Stomach (tissue), 9 donors: ENCODE data around the gene KLHL28. TPM values are rescaled to one million over a fixed set of nuclear protein-coding genes. Genes with fewer than 3 reads are reported as not detected.

Experiments used
- DNase-seq, 2 donors: peaks; one replicate each; pipeline versions ENCODE4 v3.0.0 to v3.0.0-alpha.2; 2013 to 2019
- H3K27ac ChIP-seq, 5 donors: fragments of 200-600 bp in 4 of 5; sonication (generic) in 4 of 5; one replicate each; pipeline ENCODE4 v1.5.1; 2013 to 2019; ENCODE audit warnings: mild to moderate bottlenecking in 1 of 5, moderate library complexity in 1 of 5
- H3K27me3 ChIP-seq, 3 donors: fragments of 200-600 bp; sonication (generic); one replicate each; pipeline ENCODE4 v1.5.1; 2017 to 2019; ENCODE audit warnings: mixed run types in 1 of 3
- H3K36me3 ChIP-seq, 4 donors: fragments of 200-600 bp; sonication (generic); 1 replicate in 3 of 4; 2 replicates in 1 of 4; pipeline ENCODE4 v1.5.1; 2016 to 2019
- H3K4me1 ChIP-seq, 4 donors: fragments of 200-600 bp; sonication (generic); one replicate each; pipeline ENCODE4 v1.5.1; 2016 to 2019
- H3K4me3 ChIP-seq, 4 donors: fragments of 200-600 bp; sonication (generic) in 3 of 4; one replicate each; pipeline ENCODE4 v1.5.1; 2016 to 2019; ENCODE audit warnings: mild to moderate bottlenecking in 1 of 4
- H3K9me3 ChIP-seq, 4 donors: fragments of 200-600 bp; sonication (generic); one replicate each; pipeline ENCODE4 v1.5.1; 2016 to 2019
- CTCF ChIP-seq, 7 experiments: fragments of 450-650 bp in 4 of 7; fragments of 200-600 bp in 3 of 7; sonication (generic) in 3 of 7; IDR thresholded peaks; one replicate each; pipeline ENCODE4 v1.5.1; 2016 to 2019; ENCODE audit warnings: antibody characterized with exemption in 7 of 7, control low read depth in 2 of 7, mild to moderate bottlenecking in 1 of 7
- EP300 ChIP-seq: sonication (generic); formaldehyde crosslinking; IDR thresholded peaks from one replicate; pipeline ENCODE4 v1.6.1; 2017; ENCODE audit warnings: antibody characterized with exemption
- POLR2A ChIP-seq, 4 donors: fragments of 450-650 bp; IDR thresholded peaks; one replicate each; pipeline ENCODE4 v1.6.1; 2016; ENCODE audit warnings: antibody characterized with exemption in 4 of 4, control low read depth in 2 of 4, mild to moderate bottlenecking in 1 of 4, moderate library complexity in 1 of 4
- POLR2AphosphoS5 ChIP-seq, 3 donors: sonication (generic); formaldehyde crosslinking; IDR thresholded peaks; one replicate each; pipeline ENCODE4 v1.6.1; 2016; ENCODE audit warnings: antibody characterized with exemption in 3 of 3
- WGBS, 5 donors: extraction: QIAGEN DNeasy Blood & Tissue Kit in 3 of 5; methylation state at CpG; one replicate each; pipeline versions ENCODE4 v1.1.5 to v1.1.7; 2013 to 2018; 5-methylcytosine and 5-hydroxymethylcytosine counted together
- intact Hi-C: fragments of 100-400 bp; cut with DNase I; formaldehyde crosslinking; loops from one replicate; pipeline ENCODE4 v1.15.1; 2023; ENCODE audit warnings: low total_unique reads
- polyA plus RNA-seq, 3 donors: library from polyadenylated mRNA; stranded (reverse); fragments of 200-250 nt; gene quantifications; one replicate each; pipeline ENCODE4 v1.2.3, GENCODE V29; 2013
- total RNA-seq, 5 donors: library from RNA; depleted of rRNA; stranded (reverse); fragments of >200 nt; gene quantifications; one replicate each; pipeline versions ENCODE4 v1.1.0 to v1.2.3, GENCODE V29; 2014 to 2016
- donor health status: healthy with polysubstance abuse.
- donor health status: Bipolar disorder and iron deficiency.
- donor health status: healthy.

KLHL28 gene
- total and polyA plus RNA-seq, 8 donors, result 1.5 to 20.6 (median 7.0) TPM

GRCh38 chr14:44898551-44898950, 63.2 kb downstream of the KLHL28 start:
- H3K27me3 ChIP-seq, result no peaks in the 10 kb centered on the region
- peak overlapping the region in 4 of 5 donors; percentile 98 to 100 (median 100) for H3K27ac ChIP-seq
- DNase-seq, result peak in 1 of 2 donors; percentile 39
- TF ChIP-seq EP300 (no peak), POLR2A (IDR thresholded peaks at IDR 0.05) (no peak), POLR2AphosphoS5 (IDR thresholded peaks at IDR 0.05) (no peak), CTCF (IDR thresholded peaks at IDR 0.05) (no peak)
- WGBS, 5 donors, result 33 to 48% (median 43%) methylated on average over 6 of the region's 6 CpGs
- intact Hi-C loops, result no loop called here
- H3K36me3 ChIP-seq, result peaks cover 0 to 7% (median 2%) of the 10 kb centered on the region in 4 donors
- H3K4me1 ChIP-seq, result peaks cover 7 to 45% (median 32%) of the 10 kb centered on the region in 4 donors
- H3K4me3 ChIP-seq, result peak overlapping the region; percentile 74 to 93 (median 83)
- no peaks in the 10 kb centered on the region for H3K9me3 ChIP-seq

- intact Hi-C loops, result no loop called here
Observed at GRCh38 chr14:44897845-44898151, 63.9 kb downstream of the KLHL28 start.

GRCh38 chr14:44897041-44897844, 64.5 kb downstream of the KLHL28 start:
- intact Hi-C loops, result no loop called here
- TF ChIP-seq CTCF (IDR thresholded peaks at IDR 0.05) (no peak), POLR2AphosphoS5 (IDR thresholded peaks at IDR 0.05) (peak in 1 of 3 donors; percentile 57), EP300 (no peak), POLR2A (IDR thresholded peaks at IDR 0.05) (peak in 1 of 4 donors; percentile 21)
- Histone ChIP-seq H3K27me3 (no peaks in the 10 kb centered on the region), H3K4me3 (peak overlapping the region; percentile 74 to 93 (median 83)), H3K4me1 (peaks cover 7 to 45% (median 32%) of the 10 kb centered on the region in 4 donors), H3K9me3 (no peaks in the 10 kb centered on the region), H3K27ac (peak overlapping the region; percentile 98 to 100 (median 99)), H3K36me3 (peaks cover 0 to 4% (median 1%) of the 10 kb centered on the region in 4 donors)
- 0 to 1% (median 0%) methylated on average over 48 to 81 of the region's 81 CpGs for WGBS, 5 donors
- peak; percentile 99 for DNase-seq

More at GRCh38 chr14:44897845-44898151, 63.9 kb downstream of the KLHL28 start:
- peaks cover 0 to 4% (median 2%) of the 10 kb centered on the region in 4 donors for H3K36me3 ChIP-seq
- H3K27me3 ChIP-seq, result no peaks in the 10 kb centered on the region
- peak overlapping the region; percentile 74 to 93 (median 83) for H3K4me3 ChIP-seq
- no peak for DNase-seq
- TF ChIP-seq POLR2AphosphoS5 (IDR thresholded peaks at IDR 0.05) (no peak), EP300 (no peak), POLR2A (IDR thresholded peaks at IDR 0.05) (no peak), CTCF (IDR thresholded peaks at IDR 0.05) (no peak)
- H3K9me3 ChIP-seq, result no peaks in the 10 kb centered on the region
- H3K27ac ChIP-seq, result peak overlapping the region; percentile 98 to 100 (median 99)
- WGBS, 5 donors, result 2 to 6% (median 4%) methylated on average over 6 to 13 of the region's 13 CpGs
- H3K4me1 ChIP-seq, result peaks cover 7 to 45% (median 32%) of the 10 kb centered on the region in 4 donors

GRCh38 chr14:44896275-44897040, 65.3 kb downstream of the KLHL28 start:
- WGBS, 5 donors, result 80 to 84% (median 82%) methylated on average over 10 of the region's 10 CpGs
- H3K4me1 ChIP-seq, result peaks cover 7 to 41% (median 30%) of the 10 kb centered on the region in 4 donors
- H3K36me3 ChIP-seq, result peaks cover 0 to under 1% (median 0%) of the 10 kb centered on the region in 4 donors
- intact Hi-C loops, result no loop called here
- TF ChIP-seq POLR2A (IDR thresholded peaks at IDR 0.05) (no peak), EP300 (no peak), POLR2AphosphoS5 (IDR thresholded peaks at IDR 0.05) (no peak), CTCF (IDR thresholded peaks at IDR 0.05) (no peak)
- no peaks in the 10 kb centered on the region for H3K27me3 ChIP-seq
- H3K9me3 ChIP-seq, result no peaks in the 10 kb centered on the region
- peak overlapping the region; percentile 74 to 93 (median 83) for H3K4me3 ChIP-seq
- DNase-seq, result no peak
- H3K27ac ChIP-seq, result peak overlapping the region in 4 of 5 donors; percentile 98 to 100 (median 100)
